CD4-positive, alpha-beta T cell treated with Interleukin-17A for 1 hour (primary cell): Measurements from ENCODE around the gene SLC25A45.
"Not testable (repeated sequence)": the region's sequence is repeated elsewhere in the genome, so short reads cannot be mapped to it uniquely, and the experiment has no call there.

Experiments used
- DNase-seq: peaks from one replicate; pipeline ENCODE4 v3.0.0-alpha.2; 2020

Gene SLC25A45

DNA sequence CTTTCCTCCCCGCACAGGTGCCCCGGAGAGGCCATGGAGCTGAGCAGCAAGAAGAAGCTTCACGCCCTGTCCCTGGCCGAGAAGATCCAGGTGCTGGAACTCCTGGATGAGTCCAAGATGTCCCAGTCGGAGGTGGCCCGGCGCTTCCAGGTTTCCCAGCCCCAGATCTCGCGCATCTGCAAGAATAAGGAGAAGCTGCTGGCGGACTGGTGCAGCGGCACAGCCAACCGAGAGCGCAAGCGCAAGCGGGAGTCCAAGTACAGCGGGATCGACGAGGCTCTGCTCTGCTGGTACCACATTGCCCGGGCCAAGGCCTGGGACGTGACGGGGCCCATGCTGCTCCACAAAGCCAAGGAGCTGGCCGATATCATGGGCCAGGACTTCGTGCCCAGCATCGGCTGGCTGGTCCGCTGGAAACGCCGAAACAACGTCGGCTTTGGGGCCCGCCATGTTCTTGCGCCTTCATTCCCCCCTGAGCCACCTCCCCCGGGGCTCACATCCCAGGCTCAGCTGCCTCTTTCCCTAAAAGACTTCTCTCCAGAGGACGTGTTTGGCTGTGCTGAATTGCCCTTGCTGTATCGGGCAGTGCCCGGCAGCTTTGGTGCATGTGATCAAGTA is 26.6 kb downstream of the SLC25A45 start:
- no peak for DNase-seq

DNA sequence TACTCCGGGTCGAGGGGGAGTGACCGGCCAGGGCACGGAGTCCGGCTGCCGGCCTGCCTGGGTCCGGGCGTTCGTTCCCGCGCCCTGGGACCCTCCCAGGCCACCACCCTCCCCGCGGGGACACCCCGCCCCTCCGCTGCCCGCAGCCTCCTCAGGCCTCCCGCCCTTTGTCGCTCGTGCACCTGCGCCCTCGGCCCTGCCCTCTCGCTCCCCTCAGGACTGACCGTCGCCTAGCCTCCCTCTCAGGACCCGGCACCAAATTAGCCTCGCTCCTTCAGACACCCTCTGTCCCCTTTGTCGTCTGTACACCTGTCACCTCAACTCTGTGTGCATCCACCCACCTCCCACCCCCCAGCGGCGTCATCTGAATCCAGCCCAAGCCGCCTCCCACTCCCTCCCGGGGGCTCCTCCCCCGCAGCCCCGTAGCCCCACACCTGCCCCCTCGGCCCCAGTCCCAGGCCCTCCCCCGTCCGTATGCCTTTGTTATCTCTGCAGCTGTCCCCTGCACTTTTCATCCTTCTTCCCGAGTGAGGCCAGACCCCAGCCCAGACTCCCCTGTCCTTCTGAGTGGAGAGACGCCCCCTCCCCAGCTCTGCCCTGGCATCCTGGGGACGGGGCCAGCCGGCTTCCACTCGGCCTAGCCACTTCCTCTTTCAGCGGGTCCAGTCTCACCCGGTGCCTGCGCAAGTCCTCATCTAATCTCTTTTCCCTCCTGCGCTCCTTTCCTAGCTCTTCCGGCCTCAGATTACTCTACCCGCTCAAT is 27.3 kb downstream of the SLC25A45 start:
- DNase-seq, result peak; percentile 63

DNA sequence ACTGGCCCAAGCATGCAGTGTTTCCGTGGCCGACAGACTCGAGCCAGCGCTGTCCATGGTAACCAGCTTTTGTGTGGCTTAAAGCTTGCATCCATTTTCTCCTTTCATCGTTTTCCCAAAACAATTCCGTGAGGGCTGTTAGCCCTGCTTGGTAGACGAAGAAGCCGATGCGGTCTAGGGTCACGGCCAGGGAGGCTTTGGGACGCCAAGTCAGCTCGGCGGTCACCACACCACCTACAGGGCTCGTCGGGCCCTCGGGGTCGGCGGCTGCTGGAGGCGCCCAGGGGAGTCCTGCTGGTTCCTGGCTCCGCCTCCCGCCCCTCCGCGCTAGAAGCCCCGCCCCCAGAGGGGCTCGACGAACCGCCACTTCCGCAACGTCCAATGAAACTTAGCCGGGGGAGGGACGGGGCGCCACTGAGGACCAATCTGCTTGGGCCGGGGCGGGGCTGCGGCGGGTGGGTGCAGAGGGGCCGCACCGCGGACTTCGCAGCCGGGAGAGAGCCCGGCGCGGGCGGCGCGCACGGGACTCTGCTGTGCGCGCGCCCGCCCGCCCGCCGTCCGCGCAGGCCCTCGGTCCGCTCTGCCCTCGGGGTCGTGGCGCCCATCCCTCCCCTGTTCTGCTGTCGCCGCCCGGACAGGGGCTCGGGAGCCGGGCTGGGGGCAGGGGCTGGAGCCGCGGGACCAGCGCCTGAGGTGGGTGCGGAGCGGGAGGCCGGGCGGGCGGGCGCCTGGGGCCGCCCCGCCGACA is 28.0 kb downstream of the SLC25A45 start, which contains the start of gene TIGD3:
Gene TIGD3 (plus strand): TSS at position 487 of the 748 bp plus-strand sequence. CDS start 1,058 bp downstream, outside the sequence.
- DNase-seq, result peak; percentile 98

DNA sequence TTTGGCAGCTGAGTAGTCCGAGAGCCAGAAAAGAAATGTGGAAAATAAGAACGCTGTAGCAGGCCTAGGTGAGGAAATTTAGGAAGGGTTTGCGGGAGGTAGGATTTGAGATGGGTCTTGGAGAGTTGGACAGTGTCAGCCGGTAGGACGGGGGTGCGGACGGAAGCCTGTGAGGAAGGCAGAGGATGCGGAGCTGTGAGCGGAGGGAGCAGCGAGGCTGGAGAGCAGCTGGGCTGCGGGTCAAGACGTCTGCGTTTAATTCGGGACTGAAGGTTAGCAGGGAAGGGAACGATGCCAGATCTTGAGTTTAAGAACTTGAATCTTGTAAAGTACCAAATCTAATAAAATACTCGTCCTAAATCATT is 28.6 kb downstream of the SLC25A45 start:
- DNase-seq, result no peak

DNA sequence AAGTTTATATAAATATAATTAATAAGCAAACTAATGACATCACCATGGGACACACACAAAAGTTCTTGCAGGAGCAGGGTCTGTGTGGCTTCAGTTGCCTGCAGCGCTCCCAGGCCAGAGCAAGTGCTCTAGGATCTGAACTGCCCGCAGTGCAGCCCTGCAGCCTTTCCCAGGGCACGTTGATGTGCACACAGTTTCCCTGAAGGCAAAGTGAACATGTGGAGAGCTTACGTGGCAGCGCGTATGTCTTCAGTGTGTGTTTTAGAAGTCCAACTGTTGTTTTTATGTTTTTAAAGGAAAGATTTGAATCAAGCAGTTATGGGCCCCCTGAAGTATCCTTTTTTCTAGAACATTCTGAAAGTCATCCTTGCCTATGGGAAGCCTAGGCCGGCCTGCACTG is 29.1 kb downstream of the SLC25A45 start:
- DNase-seq, result no peak

DNA sequence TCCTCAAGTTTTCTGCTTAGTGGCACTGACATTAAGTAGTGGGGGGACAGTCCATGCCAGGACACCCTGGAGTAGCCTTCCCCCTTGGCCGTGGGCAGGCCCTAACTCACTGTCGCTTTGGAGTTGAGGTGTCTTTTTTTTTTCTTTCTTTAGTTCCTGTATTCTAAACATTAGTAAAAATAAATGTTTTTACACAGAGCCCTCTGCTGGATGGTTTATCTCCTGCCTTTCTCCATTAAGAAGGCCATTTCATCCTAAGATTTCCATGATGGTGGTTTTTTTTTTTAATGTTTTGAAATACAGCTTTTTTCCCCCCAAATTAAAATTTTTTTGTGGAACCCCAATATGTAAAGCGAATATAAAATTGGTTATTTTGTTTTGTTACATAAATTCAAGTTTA is 29.7 kb downstream of the SLC25A45 start:
- no peak for DNase-seq

DNA sequence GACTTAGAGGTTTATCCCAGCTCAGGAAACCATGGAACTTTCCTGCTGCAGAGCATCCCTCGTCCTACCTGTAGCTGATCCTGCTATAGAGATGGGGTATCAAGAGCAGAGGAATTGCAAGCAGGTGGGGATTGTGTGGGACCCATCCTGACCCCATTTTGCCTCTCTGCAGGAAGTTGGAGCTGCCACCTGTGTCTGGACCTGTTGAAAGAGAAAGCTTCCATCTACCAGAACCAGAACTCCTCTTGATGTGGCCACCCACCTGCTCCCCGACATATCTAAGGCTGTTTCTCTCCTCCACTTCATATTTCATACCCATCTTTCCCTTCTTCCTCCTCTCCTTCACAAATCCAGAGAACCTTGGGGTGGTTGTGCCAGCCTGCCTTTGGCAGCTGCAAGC is 30.9 kb downstream of the SLC25A45 start:
- DNase-seq, result no peak

DNA sequence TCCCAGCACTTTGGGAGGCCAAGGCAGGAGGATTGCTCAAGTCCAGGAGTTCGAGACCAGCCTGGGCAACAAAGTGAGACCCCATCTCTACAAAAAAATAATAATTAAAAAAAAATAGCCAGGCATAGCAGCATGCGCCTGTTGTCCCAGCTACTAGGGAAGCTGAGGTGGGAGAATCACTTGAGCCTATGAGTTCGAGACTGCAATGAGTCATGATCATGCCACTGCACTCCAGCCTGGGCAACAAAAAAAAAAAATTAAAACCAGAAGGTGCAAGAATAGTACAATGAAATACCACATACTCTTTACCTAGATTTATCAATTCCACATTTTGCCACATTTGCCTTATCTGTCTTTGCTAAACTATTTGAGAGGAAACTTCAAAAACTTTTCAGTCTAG is 40.6 kb downstream of the SLC25A45 start:
- no peak for DNase-seq

DNA sequence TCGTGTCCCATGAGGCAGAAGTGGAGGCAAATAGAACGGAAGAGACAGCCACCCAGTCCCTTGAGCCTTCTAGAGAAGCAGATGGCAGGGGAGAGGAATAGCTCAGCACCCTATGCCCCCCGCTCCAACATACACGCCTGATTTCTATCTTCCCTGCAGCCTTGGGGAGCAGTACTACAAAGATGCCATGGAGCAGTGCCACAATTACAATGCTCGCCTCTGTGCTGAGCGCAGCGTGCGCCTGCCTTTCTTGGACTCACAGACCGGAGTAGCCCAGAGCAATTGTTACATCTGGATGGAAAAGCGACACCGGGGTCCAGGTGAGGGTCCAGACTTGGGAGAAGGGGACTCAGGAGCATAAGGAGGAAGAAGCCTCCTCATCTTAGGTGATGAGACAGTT is 42.2 kb downstream of the SLC25A45 start:
- no peak for DNase-seq

DNA sequence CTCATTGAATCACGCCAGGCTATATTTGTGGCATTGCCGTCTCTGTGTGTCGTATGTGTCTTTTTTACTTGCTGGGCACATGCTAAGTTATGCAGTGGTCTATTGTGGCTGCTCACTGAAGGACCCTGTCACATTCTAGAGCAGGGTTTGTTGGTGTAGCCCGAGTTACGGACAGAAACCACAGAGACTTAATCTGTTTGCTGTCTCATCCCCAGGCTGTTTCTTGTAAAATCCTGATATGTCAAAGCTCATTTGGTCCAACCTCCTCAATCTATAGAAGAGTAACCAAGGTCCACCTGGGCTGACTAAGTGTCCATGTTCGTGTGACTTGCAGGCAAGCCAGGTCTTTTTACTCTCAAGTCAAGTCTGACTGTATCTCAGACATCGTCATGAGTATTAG is 43.8 kb downstream of the SLC25A45 start:
- DNase-seq, result no peak

DNA sequence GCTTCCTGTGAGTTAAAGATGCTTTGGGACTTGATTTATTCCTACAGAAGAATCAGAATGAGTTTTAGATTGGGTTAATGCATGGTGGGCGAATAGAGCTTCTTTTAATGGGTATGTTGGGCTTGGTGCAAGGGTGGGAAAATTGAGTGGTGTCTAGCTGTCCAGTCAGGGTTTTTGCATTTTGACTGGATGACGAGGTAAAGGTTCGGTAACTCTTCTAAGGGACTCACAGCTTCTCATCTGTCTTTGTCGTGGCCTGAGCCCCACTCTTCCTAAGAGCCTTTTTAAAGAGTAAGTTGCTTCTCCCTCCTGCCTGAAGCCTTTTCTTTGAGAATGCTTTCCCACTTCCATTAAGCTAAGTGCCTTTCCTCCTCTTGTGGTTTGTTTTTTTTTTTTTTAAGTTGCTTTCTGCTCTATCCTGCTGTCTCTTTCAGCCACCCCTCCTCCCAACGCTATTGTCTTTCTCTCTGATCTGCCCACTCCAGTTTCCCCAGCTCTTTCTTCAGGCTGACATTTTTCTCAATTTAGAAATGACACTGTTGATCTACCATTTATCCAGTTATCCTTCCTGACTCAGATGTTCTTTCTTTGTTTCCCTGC is 47.6 kb downstream of the SLC25A45 start:
- DNase-seq, result no peak

DNA sequence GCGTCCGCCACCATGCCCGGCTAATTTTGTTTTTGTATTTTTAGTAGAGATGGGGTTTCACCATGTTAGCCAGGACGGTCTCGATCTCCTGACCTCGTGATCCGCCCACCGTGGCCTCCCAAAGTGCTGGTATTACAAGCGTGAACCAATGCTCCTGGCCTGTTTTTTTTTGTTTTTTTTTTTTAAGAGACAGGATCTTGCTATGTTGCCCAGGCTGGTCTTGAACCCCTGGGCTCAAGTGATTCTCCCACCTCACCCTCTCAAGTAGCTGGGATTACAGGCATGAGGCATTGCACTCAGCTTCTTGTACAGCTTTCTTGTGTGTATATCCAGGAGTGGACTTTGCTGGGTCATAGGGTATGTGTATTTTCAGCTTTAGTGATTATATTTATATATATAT is 49.9 kb downstream of the SLC25A45 start:
- not testable (repeated sequence) for DNase-seq

DNA sequence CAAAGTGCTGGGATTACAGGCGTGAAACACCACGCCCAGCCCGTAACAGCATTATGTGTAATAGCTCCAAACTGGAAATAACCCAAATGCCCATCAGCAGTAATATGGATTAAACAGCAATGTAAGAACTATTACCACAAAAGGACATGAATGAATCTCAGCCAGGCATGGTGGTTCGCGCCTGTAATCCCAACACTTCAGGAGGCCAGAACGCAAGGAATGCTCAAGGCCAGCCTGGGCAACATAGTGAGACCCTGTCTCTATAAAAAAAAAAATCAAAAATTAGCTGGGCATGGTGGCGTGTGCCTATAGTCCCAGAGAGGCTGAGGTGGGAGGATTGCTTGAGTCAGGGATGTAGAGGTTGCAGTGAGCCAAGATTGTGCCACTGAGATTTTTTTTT is 51.9 kb downstream of the SLC25A45 start:
- DNase-seq, result no peak

DNA sequence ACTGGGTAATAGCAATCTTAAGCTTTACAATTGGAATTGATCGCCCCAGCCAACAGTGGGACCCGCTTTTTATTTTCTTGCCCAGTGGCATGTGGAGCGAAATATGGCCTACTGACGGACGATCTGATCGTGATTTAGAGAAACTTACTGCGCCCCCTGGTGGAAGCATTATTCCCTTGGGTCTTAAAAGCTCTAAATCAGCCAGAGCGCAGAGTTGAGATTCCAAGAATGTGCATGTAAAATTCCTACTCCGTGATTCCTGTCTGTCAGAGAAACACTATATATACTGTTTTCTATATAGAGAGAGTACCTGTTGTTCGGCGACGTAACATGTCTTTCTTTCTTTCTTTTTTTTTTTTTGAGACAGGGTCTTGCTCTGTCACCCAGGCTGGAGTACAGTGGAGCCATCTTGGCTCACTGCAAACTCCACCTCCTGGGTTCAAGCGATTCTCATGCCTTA is 52.5 kb downstream of the SLC25A45 start:
- DNase-seq, result peak; percentile 85

DNA sequence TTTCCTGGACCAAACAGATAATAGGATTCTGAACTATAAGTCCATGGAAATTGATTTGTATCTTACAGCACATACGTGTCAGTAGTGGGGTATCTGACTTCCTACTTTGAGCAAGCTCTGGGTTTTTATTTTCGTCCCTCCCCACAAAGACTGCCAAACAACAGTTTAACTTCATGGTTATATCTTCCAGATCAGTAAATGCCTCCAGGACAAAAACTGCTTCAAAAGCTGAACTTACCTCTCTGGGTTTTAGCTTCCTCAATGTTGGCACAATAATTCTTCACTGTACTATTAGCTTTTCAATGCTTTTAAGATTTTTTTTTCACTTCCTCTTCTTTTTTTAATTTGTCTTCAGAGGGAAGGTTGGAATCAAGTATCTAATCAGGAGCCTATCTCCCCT is 53.0 kb downstream of the SLC25A45 start:
- DNase-seq, result no peak

DNA sequence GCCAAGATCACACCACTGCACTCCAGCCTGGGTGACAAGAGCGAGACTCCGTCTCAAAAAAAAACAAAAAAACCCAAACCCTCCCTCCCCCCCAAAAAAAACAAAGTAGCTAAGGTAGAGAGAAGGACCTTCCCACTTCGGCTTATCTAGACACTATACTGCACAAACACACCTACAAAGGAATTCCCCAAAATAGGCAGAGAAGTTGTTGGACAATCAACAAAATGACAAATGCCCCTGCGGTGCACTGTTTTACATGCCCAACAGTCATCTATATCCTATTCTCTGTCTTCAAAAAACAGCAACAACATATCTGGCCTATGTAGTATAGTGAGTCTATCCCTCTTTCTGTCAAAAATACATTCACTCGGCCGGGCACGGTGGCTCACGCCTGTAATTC is 55.4 kb downstream of the SLC25A45 start:
- DNase-seq, result no peak

DNA sequence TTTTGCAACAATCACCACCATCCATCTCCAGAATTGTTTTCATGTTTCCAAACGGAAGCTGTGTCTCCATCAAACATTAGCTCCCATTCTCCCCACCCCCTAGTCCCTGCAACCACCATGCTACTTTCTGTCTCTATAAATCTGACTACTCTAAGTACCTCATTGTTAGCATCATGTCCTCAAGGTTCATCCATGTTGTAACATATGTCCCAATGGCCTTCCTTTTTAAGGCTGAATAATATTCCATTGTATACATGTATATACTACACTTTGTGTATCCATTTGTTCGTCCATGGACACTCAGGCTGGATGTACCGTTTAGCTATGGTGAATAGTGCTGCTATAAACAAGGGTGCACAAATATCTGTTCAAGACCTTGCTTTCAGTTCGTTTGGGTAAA is 57.0 kb downstream of the SLC25A45 start:
- DNase-seq, result no peak
